OCI-LY3 (cell line): Measurements from ENCODE around the gene DNAH1.
"Not testable (repeated sequence)": the region's sequence is repeated elsewhere in the genome, so short reads cannot be mapped to it uniquely, and the experiment has no call there.

ENCODE experiments used
- H2AFZ ChIP-seq: fragments of 200-600, 300-600 bp; shearing (Covaris generic); 2 replicates; pipeline ENCODE4 v1.6.0; 2014; ENCODE audit warnings: antibody characterized with exemption, low read depth, low read length
- H3K27ac ChIP-seq: fragments of 200-600, 300-600 bp; sonication (generic); 2 replicates; pipeline ENCODE4 v1.5.1; 2014; ENCODE audit warnings: mild to moderate bottlenecking, low read length, moderate library complexity, mixed read lengths
- H3K27me3 ChIP-seq: fragments of 200-600, 300-600 bp; sonication (generic); 2 replicates; pipeline ENCODE4 v1.6.1; 2014; ENCODE audit warnings: low read depth, low read length, mixed read lengths
- H3K36me3 ChIP-seq: fragments of 200-600, 300-600 bp; sonication (generic); replicated peaks from 2 replicates; pipeline ENCODE3; 2014; ENCODE audit warnings: low read depth, low read length, mixed read lengths
- H3K4me1 ChIP-seq: fragments of 300-600, 200-600 bp; sonication (generic); 2 replicates; pipeline ENCODE4 v1.6.1; 2014; ENCODE audit warnings: low read length, mixed read lengths
- H3K4me2 ChIP-seq: fragments of 200-600, 300-600 bp; sonication (generic); 2 replicates; pipeline ENCODE4 v1.6.1; 2014; ENCODE audit warnings: low read length, mixed read lengths
- H3K4me3 ChIP-seq: fragments of 300-600, 200-600 bp; sonication (generic); 2 replicates; pipeline ENCODE4 v1.5.1; 2014; ENCODE audit warnings: antibody characterized with exemption, mild to moderate bottlenecking, low read length, moderate library complexity
- H3K79me2 ChIP-seq: fragments of 300-600, 200-600 bp; shearing (Covaris generic); 2 replicates; pipeline ENCODE4 v1.6.1; 2014; ENCODE audit warnings: mild to moderate bottlenecking, low read length, mixed read lengths
- H3K9ac ChIP-seq: fragments of 300-600, 200-600 bp; shearing (Covaris generic); 2 replicates; pipeline ENCODE4 v1.6.0; 2014; ENCODE audit warnings: mild to moderate bottlenecking, low read length, moderate library complexity
- H3K9me3 ChIP-seq: fragments of 200-600, 300-600 bp; shearing (Covaris generic); 2 replicates; pipeline ENCODE4 v1.6.1; 2014; ENCODE audit warnings: low read length, mixed read lengths; ENCODE audit not compliant: insufficient read depth
- H4K20me1 ChIP-seq: fragments of 200-600, 300-600 bp; sonication (generic); 2 replicates; pipeline ENCODE4 v1.6.1; 2016; ENCODE audit warnings: low read length, mixed read lengths; ENCODE audit not compliant: insufficient read depth
- CTCF ChIP-seq: fragments of 200-600, 300-600 bp; sonication (generic); IDR thresholded peaks from 2 replicates; pipeline ENCODE4 v1.5.1; 2014; ENCODE audit warnings: antibody characterized with exemption, low read length, low read depth
- EZH2phosphoT487 ChIP-seq: fragments of 200-600 bp; shearing (Covaris generic); IDR thresholded peaks from 2 replicates; pipeline ENCODE4 v1.6.1; 2018; ENCODE audit warnings: antibody characterized with exemption, mixed run types, low read depth

The DNAH1 gene

GRCh38 chr3:52330194-52330805 is 14.2 kb downstream of the DNAH1 start:
- H4K20me1 ChIP-seq, result no peaks in the 10 kb centered on the region
- H2AFZ ChIP-seq, result no peak overlapping the region
- TF ChIP-seq CTCF (no peak), EZH2phosphoT487 (no peak)
- no peaks in the 10 kb centered on the region for H3K36me3 ChIP-seq
- no peak overlapping the region for H3K4me2 ChIP-seq
- no peak overlapping the region for H3K4me3 ChIP-seq
- H3K27ac ChIP-seq, result no peak overlapping the region
- H3K4me1 ChIP-seq, result no peaks in the 10 kb centered on the region
- no peaks in the 10 kb centered on the region for H3K79me2 ChIP-seq
- H3K27me3 ChIP-seq, result no peaks in the 10 kb centered on the region
- H3K9ac ChIP-seq, result no peak overlapping the region
- no peaks in the 10 kb centered on the region for H3K9me3 ChIP-seq

- Histone ChIP-seq H3K36me3 (no peaks in the 10 kb centered on the region), H3K4me3 (no peak overlapping the region), H3K4me1 (no peaks in the 10 kb centered on the region), H3K9me3 (no peaks in the 10 kb centered on the region), H3K27me3 (no peaks in the 10 kb centered on the region), H3K27ac (no peak overlapping the region), H4K20me1 (no peaks in the 10 kb centered on the region), H2AFZ (no peak overlapping the region), H3K9ac (no peak overlapping the region), H3K79me2 (no peaks in the 10 kb centered on the region), H3K4me2 (no peak overlapping the region)
- no peak for TF ChIP-seq EZH2phosphoT487
- TF ChIP-seq CTCF, result no peak
Measured at GRCh38 chr3:52331091-52331490, 15.0 kb downstream of the DNAH1 start.

GRCh38 chr3:52331906-52332305 is 15.8 kb downstream of the DNAH1 start:
- Histone ChIP-seq H3K9me3 (no peaks in the 10 kb centered on the region), H3K4me3 (no peak overlapping the region), H2AFZ (no peak overlapping the region), H3K79me2 (no peaks in the 10 kb centered on the region), H3K4me1 (no peaks in the 10 kb centered on the region), H3K4me2 (no peak overlapping the region), H3K9ac (no peak overlapping the region), H4K20me1 (no peaks in the 10 kb centered on the region), H3K27ac (no peak overlapping the region), H3K27me3 (no peaks in the 10 kb centered on the region), H3K36me3 (no peaks in the 10 kb centered on the region)
- TF ChIP-seq CTCF, result no peak
- no peak for TF ChIP-seq EZH2phosphoT487

GRCh38 chr3:52333869-52334557 is 17.9 kb downstream of the DNAH1 start:
- H3K9me3 ChIP-seq, result no peaks in the 10 kb centered on the region
- no peak overlapping the region for H3K4me3 ChIP-seq
- no peaks in the 10 kb centered on the region for H3K27me3 ChIP-seq
- no peak overlapping the region for H3K27ac ChIP-seq
- no peak overlapping the region for H2AFZ ChIP-seq
- no peaks in the 10 kb centered on the region for H3K36me3 ChIP-seq
- TF ChIP-seq CTCF (no peak), EZH2phosphoT487 (no peak)
- no peak overlapping the region for H3K4me2 ChIP-seq
- no peaks in the 10 kb centered on the region for H3K4me1 ChIP-seq
- no peaks in the 10 kb centered on the region for H4K20me1 ChIP-seq
- H3K9ac ChIP-seq, result no peak overlapping the region
- H3K79me2 ChIP-seq, result no peaks in the 10 kb centered on the region

- not testable (repeated sequence) for H3K36me3 ChIP-seq, H2AFZ ChIP-seq, H4K20me1 ChIP-seq, H3K9ac ChIP-seq, H3K4me2 ChIP-seq, H3K79me2 ChIP-seq, H3K9me3 ChIP-seq, H3K27me3 ChIP-seq, H3K27ac ChIP-seq, H3K4me3 ChIP-seq, H3K4me1 ChIP-seq
Measured at GRCh38 chr3:52338131-52338530, 22.0 kb downstream of the DNAH1 start.
